Ishikawa (cell line): Measurements from ENCODE around the gene RBFOX1.

Experiments used
- CREB1 ChIP-seq: IDR thresholded peaks from 2 replicates; pipeline ENCODE4 v1.6.1; 2012; ENCODE audit warnings: low read depth
- EP300 ChIP-seq: IDR thresholded peaks from 2 replicates; pipeline ENCODE4 v1.6.1; 2012; ENCODE audit warnings: borderline replicate concordance
- FOXM1 ChIP-seq: IDR thresholded peaks from 2 replicates; pipeline ENCODE4 v1.6.1; 2012; ENCODE audit warnings: low read depth, borderline replicate concordance
- NFIC ChIP-seq: IDR thresholded peaks from 2 replicates; pipeline ENCODE4 v1.6.1; 2012
- RAD21 ChIP-seq: IDR thresholded peaks from 2 replicates; pipeline ENCODE4 v1.6.1; 2012; ENCODE audit warnings: low read depth
- TAF1 ChIP-seq: IDR thresholded peaks from 2 replicates; pipeline ENCODE4 v1.6.1; 2012; ENCODE audit warnings: low read depth, mild to moderate bottlenecking
- TEAD4 ChIP-seq: IDR thresholded peaks from 2 replicates; pipeline ENCODE4 v1.6.1; 2012
- YY1 ChIP-seq: IDR thresholded peaks from 2 replicates; pipeline ENCODE4 v1.6.1; 2012; ENCODE audit warnings: low read depth
- ZBTB7A ChIP-seq: IDR thresholded peaks from 2 replicates; pipeline ENCODE4 v1.6.1; 2012; ENCODE audit warnings: low read depth
- TF ChIP-seq, protein P1 (sequence below): IDR thresholded peaks from 2 replicates; pipeline ENCODE4 v1.6.1; 2012; ENCODE audit warnings: low read depth, mild to moderate bottlenecking
- TF ChIP-seq, protein P2 (sequence below): IDR thresholded peaks from 2 replicates; pipeline ENCODE4 v1.6.1; 2012
- TF ChIP-seq, protein P3 (sequence below): IDR thresholded peaks from 2 replicates; pipeline ENCODE4 v1.6.1; 2012

DNA sequence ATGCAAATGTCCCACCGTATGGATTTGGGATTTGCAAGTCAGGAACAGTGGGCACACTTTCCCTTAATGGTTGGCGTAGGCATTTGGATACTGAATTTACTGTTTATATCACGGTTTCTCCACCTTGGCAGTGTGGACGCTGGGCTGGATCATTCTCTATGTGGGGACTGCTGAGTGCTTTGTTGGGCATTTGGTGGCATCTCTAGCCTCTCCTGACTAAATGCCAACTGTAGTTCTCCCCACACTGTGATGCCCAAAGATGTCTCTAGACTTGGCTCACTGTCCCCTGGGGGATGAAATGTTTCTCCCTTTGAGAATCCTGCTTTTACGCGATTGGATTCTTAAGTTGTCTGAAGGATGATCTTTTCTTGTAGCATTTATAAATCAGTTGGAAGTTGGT, 49.0 kb downstream of the RBFOX1 start:
- TF ChIP-seq, protein P1, sequence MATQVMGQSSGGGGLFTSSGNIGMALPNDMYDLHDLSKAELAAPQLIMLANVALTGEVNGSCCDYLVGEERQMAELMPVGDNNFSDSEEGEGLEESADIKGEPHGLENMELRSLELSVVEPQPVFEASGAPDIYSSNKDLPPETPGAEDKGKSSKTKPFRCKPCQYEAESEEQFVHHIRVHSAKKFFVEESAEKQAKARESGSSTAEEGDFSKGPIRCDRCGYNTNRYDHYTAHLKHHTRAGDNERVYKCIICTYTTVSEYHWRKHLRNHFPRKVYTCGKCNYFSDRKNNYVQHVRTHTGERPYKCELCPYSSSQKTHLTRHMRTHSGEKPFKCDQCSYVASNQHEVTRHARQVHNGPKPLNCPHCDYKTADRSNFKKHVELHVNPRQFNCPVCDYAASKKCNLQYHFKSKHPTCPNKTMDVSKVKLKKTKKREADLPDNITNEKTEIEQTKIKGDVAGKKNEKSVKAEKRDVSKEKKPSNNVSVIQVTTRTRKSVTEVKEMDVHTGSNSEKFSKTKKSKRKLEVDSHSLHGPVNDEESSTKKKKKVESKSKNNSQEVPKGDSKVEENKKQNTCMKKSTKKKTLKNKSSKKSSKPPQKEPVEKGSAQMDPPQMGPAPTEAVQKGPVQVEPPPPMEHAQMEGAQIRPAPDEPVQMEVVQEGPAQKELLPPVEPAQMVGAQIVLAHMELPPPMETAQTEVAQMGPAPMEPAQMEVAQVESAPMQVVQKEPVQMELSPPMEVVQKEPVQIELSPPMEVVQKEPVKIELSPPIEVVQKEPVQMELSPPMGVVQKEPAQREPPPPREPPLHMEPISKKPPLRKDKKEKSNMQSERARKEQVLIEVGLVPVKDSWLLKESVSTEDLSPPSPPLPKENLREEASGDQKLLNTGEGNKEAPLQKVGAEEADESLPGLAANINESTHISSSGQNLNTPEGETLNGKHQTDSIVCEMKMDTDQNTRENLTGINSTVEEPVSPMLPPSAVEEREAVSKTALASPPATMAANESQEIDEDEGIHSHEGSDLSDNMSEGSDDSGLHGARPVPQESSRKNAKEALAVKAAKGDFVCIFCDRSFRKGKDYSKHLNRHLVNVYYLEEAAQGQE, result no peak
- TF ChIP-seq YY1, result no peak
- no peak for TF ChIP-seq TAF1
- TF ChIP-seq NFIC, result no peak
- TF ChIP-seq, protein P2, sequence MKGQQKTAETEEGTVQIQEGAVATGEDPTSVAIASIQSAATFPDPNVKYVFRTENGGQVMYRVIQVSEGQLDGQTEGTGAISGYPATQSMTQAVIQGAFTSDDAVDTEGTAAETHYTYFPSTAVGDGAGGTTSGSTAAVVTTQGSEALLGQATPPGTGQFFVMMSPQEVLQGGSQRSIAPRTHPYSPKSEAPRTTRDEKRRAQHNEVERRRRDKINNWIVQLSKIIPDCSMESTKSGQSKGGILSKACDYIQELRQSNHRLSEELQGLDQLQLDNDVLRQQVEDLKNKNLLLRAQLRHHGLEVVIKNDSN, result no peak
- TF ChIP-seq, protein P3, sequence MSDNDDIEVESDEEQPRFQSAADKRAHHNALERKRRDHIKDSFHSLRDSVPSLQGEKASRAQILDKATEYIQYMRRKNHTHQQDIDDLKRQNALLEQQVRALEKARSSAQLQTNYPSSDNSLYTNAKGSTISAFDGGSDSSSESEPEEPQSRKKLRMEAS, result no peak
- no peak for TF ChIP-seq EP300
- no peak for TF ChIP-seq RAD21
- no peak for TF ChIP-seq CREB1
- TF ChIP-seq ZBTB7A, result no peak
- TF ChIP-seq FOXM1, result no peak
- TF ChIP-seq TEAD4, result no peak
